PC-9 (cell line): Measurements from ENCODE around the gene MMAA. TPM values are rescaled to one million over a fixed set of nuclear protein-coding genes. Genes with fewer than 3 reads are reported as not detected.
A peak's percentile ranks its signal among the peaks of the same experiment; 100 is the strongest.

Experiments used
- BruUV-seq: library from RNA; stranded (reverse); fragments of 400-500 nt; replicated peaks from 2 replicates; lab custom pipeline; 2021; lab: Mats Ljungman, UMichigan
- CTCF ChIA-PET: fragments of 300-600 bp; sonication (Branson Sonifier 250); formaldehyde crosslinking; loops from one replicate; lab custom pipeline; 2022; ENCODE audit warnings: antibody characterized with exemption; lab: Charles Lee
- POLR2A ChIA-PET: fragments of 300-600 bp; sonication (Branson Sonifier 250); formaldehyde crosslinking; loops from one replicate; lab custom pipeline; 2022; ENCODE audit warnings: antibody characterized with exemption; ENCODE audit not compliant: unreplicated experiment; lab: Charles Lee
- DNase-seq, 2 experiments: peaks; one replicate each; pipeline versions ENCODE4 v3.0.0 to v3.0.0-alpha.2; 2015 to 2022; ENCODE audit warnings: mixed read lengths in 1 of 2
- H2AFZ ChIP-seq: fragments of 200-600 bp; sonication (generic); 2 replicates; pipeline ENCODE4 v1.8.1; 2017; ENCODE audit warnings: antibody characterized with exemption
- H3F3A ChIP-seq: fragments of 200-600 bp; sonication (generic); 2 replicates; pipeline ENCODE4 v1.8.1; 2017; ENCODE audit warnings: antibody characterized with exemption, mild to moderate bottlenecking, low read depth; ENCODE audit not compliant: insufficient read depth
- H3K27ac ChIP-seq: fragments of 200-600 bp; sonication (generic); 2 replicates; pipeline ENCODE4 v1.6.1; 2016; ENCODE audit warnings: mixed run types
- H3K27me3 ChIP-seq: fragments of 200-600 bp; sonication (generic); 2 replicates; pipeline ENCODE4 v1.6.1; 2016; ENCODE audit warnings: low read depth, mixed run types; ENCODE audit not compliant: insufficient read depth
- H3K36me3 ChIP-seq: fragments of 200-600 bp; sonication (generic); 2 replicates; pipeline ENCODE4 v1.6.1; 2016; ENCODE audit warnings: low read depth, mixed run types
- H3K4me1 ChIP-seq: fragments of 200-600 bp; sonication (generic); replicated peaks from 2 replicates; pipeline ENCODE4 v1.6.1; 2016; ENCODE audit warnings: mixed run types; ENCODE audit not compliant: insufficient read depth
- H3K4me2 ChIP-seq: fragments of 200-600 bp; sonication (generic); 2 replicates; pipeline ENCODE4 v1.6.1; 2017; ENCODE audit warnings: mixed run types
- H3K4me3 ChIP-seq: fragments of 200-600 bp; sonication (generic); 2 replicates; pipeline ENCODE4 v1.6.1; 2016; ENCODE audit warnings: mixed run types
- H3K79me2 ChIP-seq: fragments of 200-600 bp; sonication (generic); 2 replicates; pipeline ENCODE4 v1.6.1; 2017; ENCODE audit warnings: low read depth, mixed run types
- H3K9me2 ChIP-seq: fragments of 200-600 bp; sonication (generic); 2 replicates; pipeline ENCODE4 v1.8.1; 2017; ENCODE audit warnings: mild to moderate bottlenecking; ENCODE audit not compliant: insufficient read depth
- H3K9me3 ChIP-seq: fragments of 200-600 bp; sonication (generic); 2 replicates; pipeline ENCODE4 v1.8.1; 2016; ENCODE audit warnings: low read depth; ENCODE audit not compliant: insufficient read depth
- H4K20me1 ChIP-seq: fragments of 200-600 bp; sonication (generic); 2 replicates; pipeline ENCODE4 v1.8.1; 2017; ENCODE audit not compliant: insufficient read depth
- CTCF ChIP-seq: fragments of 200-600 bp; sonication (generic); conservative IDR thresholded peaks from 2 replicates; pipeline ENCODE4 v1.6.1; 2017; ENCODE audit warnings: mixed run types, antibody characterized with exemption, mild to moderate bottlenecking, moderate library complexity
- EZH2 ChIP-seq: fragments of 200-600 bp; sonication (generic); IDR thresholded peaks from 2 replicates; pipeline ENCODE4 v1.8.0; 2017; ENCODE audit warnings: antibody characterized with exemption, low read depth
- intact Hi-C: fragments of 100-400 bp; cut with micrococcal nuclease; formaldehyde crosslinking; loops from one replicate; pipeline ENCODE4 v1.10.0; 2022; ENCODE audit not compliant: unreplicated experiment
- total RNA-seq: library from RNA; stranded (reverse); gene quantifications from 2 replicates; pipeline ENCODE4 v1.2.3, GENCODE V29; 2021

MMAA gene
- total RNA-seq, 1 experiment from 2014 or later: 6.3 TPM

- ChIA-PET CTCF (no interaction called here), POLR2A (no interaction called here)
- no peaks in the 10 kb centered on the region for H3K9me2 ChIP-seq
- no peak overlapping the region for H3K4me2 ChIP-seq
- no peak overlapping the region for H2AFZ ChIP-seq
- intact Hi-C loops: no loop called here
- no peaks in the 10 kb centered on the region for H3K27me3 ChIP-seq
- no peaks in the 10 kb centered on the region for H3F3A ChIP-seq
- TF ChIP-seq EZH2: no peak
- TF ChIP-seq CTCF: no peak
- H3K4me3 ChIP-seq: no peak overlapping the region
- no peak overlapping the region for H3K27ac ChIP-seq
- no peaks in the 10 kb centered on the region for H3K79me2 ChIP-seq
- H3K36me3 ChIP-seq: no peaks in the 10 kb centered on the region
- BruUV-seq: no TSS peak
- H3K4me1 ChIP-seq: no peaks in the 10 kb centered on the region
- no peaks in the 10 kb centered on the region for H4K20me1 ChIP-seq
- DNase-seq: no peak
- no peaks in the 10 kb centered on the region for H3K9me3 ChIP-seq
Measured at GRCh38 chr4:145697332-145697731, 78.1 kb downstream of the MMAA start.

DNA sequence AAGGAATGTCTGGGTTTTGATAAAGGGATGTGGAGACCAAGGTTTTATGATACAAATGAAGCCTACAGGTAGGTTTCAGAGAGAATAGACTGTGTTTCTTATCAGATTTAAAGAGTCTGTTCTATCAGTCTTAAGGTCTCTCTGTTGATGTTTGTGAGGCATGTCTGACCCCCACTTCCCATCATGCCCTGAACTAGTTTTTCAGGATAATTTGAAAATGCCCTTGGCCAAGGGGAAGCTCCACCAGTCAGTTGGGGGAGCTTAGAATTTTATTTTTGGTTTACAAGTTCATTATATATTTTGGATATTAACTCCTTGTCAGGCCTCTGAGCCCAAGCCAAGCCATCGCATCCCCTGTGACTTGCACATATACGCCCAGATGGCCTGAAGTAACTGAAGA, 79.3 kb downstream of the MMAA start:
- DNase-seq: no peak
- no peaks in the 10 kb centered on the region for H4K20me1 ChIP-seq
- ChIA-PET CTCF (no interaction called here), POLR2A (no interaction called here)
- peaks cover 1% of the 10 kb centered on the region; the same call in 1 of the 2 replicates for H3F3A ChIP-seq
- BruUV-seq: no TSS peak
- H3K4me3 ChIP-seq: no peak overlapping the region
- no peaks in the 10 kb centered on the region for H3K9me3 ChIP-seq
- H3K4me1 ChIP-seq: peaks cover 1% of the 10 kb centered on the region; the same call in 1 of the 2 replicates
- no peak overlapping the region for H3K27ac ChIP-seq
- intact Hi-C loops: no loop called here
- H2AFZ ChIP-seq: no peak overlapping the region
- TF ChIP-seq CTCF (no peak), EZH2 (no peak)
- no peaks in the 10 kb centered on the region for H3K36me3 ChIP-seq
- no peak overlapping the region for H3K4me2 ChIP-seq
- H3K27me3 ChIP-seq: no peaks in the 10 kb centered on the region
- H3K79me2 ChIP-seq: no peaks in the 10 kb centered on the region
- H3K9me2 ChIP-seq: no peaks in the 10 kb centered on the region

DNA sequence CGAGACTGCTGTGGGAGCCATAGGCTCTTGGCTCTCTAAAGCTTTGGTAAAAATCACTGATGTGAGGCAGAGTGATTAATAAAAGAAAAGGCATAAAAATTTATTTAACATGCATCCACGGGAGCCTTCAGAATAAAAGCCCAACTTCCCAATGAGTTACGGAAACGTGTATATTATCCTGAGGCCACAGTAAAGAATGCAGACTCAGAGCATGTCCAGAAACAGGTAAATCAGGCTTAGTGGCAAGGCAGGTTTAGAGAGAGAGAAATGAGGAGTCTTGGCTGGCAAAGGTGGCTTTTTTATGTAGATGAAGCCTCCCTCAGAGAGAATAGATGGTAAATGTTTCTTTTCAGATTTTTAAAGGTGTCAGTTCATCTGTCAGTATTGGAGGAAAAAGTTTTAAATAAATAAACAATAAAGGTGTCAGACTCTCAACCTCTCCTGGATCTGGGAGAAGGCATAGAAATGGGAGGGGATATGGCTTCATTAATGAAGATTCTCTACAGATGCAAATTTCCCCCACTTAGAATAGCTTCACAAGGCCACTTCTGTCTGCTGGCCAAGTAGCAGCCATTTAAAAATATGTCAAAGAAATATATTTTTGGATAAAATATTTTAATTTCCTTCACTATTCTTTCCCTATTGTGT, 84.8 kb downstream of the MMAA start:
- Histone ChIP-seq H3K4me1 (peaks cover 10% of the 10 kb centered on the region; the same call in 1 of the 2 replicates), H3K27me3 (no peaks in the 10 kb centered on the region), H3K79me2 (no peaks in the 10 kb centered on the region), H4K20me1 (no peaks in the 10 kb centered on the region), H2AFZ (no peak overlapping the region), H3K4me2 (peak overlapping the region; percentile 24; the same call in 1 of the 2 replicates), H3K4me3 (no peak overlapping the region), H3K36me3 (no peaks in the 10 kb centered on the region), H3K9me3 (no peaks in the 10 kb centered on the region), H3K27ac (no peak overlapping the region), H3K9me2 (no peaks in the 10 kb centered on the region), H3F3A (peaks cover 6% of the 10 kb centered on the region; the same call in 1 of the 2 replicates)
- POLR2A ChIA-PET: no interaction called here
- BruUV-seq: no TSS peak
- DNase-seq: peak; percentile 26 to 73
- CTCF ChIA-PET: no interaction called here
- no peak for TF ChIP-seq EZH2
- intact Hi-C loops: no loop called here
